ENCODE data around the gene ANKRD10.

The ANKRD10 gene

DNA sequence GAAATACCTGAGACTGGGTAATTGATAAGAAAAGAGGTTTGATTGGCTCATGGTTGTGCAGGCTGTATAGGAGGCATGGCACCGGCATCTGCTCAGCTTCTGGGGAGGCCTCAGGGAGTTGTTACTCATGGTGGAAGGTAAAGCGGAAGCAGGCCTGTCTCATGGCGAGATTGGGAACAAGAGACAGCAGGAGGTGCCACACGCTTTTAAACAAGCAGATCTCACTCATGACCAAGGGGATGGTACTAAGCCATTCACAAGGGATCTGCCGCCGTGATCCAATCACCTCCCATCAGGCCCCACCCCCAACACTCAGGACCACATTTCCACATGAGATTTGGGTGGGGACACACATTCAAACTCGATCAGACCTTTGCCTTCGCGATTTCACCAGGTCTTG, 86.2 kb downstream of the ANKRD10 start:
- no peak for DNase-seq (ENCODE audit: low spot score)
- in situ Hi-C loops (cut with MboI; ENCODE audit: low pct_unique_long_range_greater_than_20kb, low sequenced_read_pairs, unreplicated experiment): no loop called here
- TF ChIP-seq, protein P1, sequence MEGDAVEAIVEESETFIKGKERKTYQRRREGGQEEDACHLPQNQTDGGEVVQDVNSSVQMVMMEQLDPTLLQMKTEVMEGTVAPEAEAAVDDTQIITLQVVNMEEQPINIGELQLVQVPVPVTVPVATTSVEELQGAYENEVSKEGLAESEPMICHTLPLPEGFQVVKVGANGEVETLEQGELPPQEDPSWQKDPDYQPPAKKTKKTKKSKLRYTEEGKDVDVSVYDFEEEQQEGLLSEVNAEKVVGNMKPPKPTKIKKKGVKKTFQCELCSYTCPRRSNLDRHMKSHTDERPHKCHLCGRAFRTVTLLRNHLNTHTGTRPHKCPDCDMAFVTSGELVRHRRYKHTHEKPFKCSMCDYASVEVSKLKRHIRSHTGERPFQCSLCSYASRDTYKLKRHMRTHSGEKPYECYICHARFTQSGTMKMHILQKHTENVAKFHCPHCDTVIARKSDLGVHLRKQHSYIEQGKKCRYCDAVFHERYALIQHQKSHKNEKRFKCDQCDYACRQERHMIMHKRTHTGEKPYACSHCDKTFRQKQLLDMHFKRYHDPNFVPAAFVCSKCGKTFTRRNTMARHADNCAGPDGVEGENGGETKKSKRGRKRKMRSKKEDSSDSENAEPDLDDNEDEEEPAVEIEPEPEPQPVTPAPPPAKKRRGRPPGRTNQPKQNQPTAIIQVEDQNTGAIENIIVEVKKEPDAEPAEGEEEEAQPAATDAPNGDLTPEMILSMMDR (IDR thresholded peaks at IDR 0.05; ENCODE audit: extremely low read depth, insufficient read depth, missing control alignments): no peak
